Measurements from ENCODE around the gene CT47C1.

The CT47C1 gene

GRCh38 chrX:119045884-119046283 lies 26.9 kb upstream of the CT47C1 start:
- Histone ChIP-seq H3K4me1 (ENCODE audit: control insufficient read depth, insufficient read depth, low read length) (peaks cover 2% of the 10 kb centered on the region), H3K36me3 (ENCODE audit: control insufficient read depth, insufficient read depth, low read length) (no peaks in the 10 kb centered on the region), H3K27ac (ENCODE audit: low read depth, low read length) (no peak overlapping the region), H3K27me3 (ENCODE audit: control insufficient read depth, insufficient read depth, low read length) (no peaks in the 10 kb centered on the region), H3K4me3 (ENCODE audit: low read length) (no peak overlapping the region), H3K9ac (ENCODE audit: low read length) (no peak overlapping the region)

- H3K36me3 ChIP-seq (ENCODE audit: control insufficient read depth, insufficient read depth, low read length), result no peaks in the 10 kb centered on the region
- no peaks in the 10 kb centered on the region for H3K4me1 ChIP-seq (ENCODE audit: control insufficient read depth, insufficient read depth, low read length)
- H3K27ac ChIP-seq (ENCODE audit: low read depth, low read length), result no peak overlapping the region
- H3K9ac ChIP-seq (ENCODE audit: low read length), result no peak overlapping the region
- H3K27me3 ChIP-seq (ENCODE audit: control insufficient read depth, insufficient read depth, low read length), result no peaks in the 10 kb centered on the region
- H3K4me3 ChIP-seq (ENCODE audit: low read length), result no peak overlapping the region
These were observed 17.1 kb upstream of the CT47C1 start for GRCh38 chrX:119055687-119056086.

GRCh38 chrX:119062750-119063374 lies 9.9 kb upstream of the CT47C1 start:
- Histone ChIP-seq H3K27me3 (ENCODE audit: control insufficient read depth, insufficient read depth, low read length) (no peaks in the 10 kb centered on the region), H3K4me3 (ENCODE audit: low read length) (no peak overlapping the region), H3K36me3 (ENCODE audit: control insufficient read depth, insufficient read depth, low read length) (no peaks in the 10 kb centered on the region), H3K4me1 (ENCODE audit: control insufficient read depth, insufficient read depth, low read length) (no peaks in the 10 kb centered on the region), H3K9ac (ENCODE audit: low read length) (no peak overlapping the region), H3K27ac (ENCODE audit: low read depth, low read length) (no peak overlapping the region)

GRCh38 chrX:119063428-119063827 lies 9.4 kb upstream of the CT47C1 start:
- Histone ChIP-seq H3K27ac (ENCODE audit: low read depth, low read length) (no peak overlapping the region), H3K4me1 (ENCODE audit: control insufficient read depth, insufficient read depth, low read length) (no peaks in the 10 kb centered on the region), H3K4me3 (ENCODE audit: low read length) (no peak overlapping the region), H3K27me3 (ENCODE audit: control insufficient read depth, insufficient read depth, low read length) (no peaks in the 10 kb centered on the region), H3K36me3 (ENCODE audit: control insufficient read depth, insufficient read depth, low read length) (no peaks in the 10 kb centered on the region), H3K9ac (ENCODE audit: low read length) (no peak overlapping the region)

GRCh38 chrX:119067023-119067739 lies 5.6 kb upstream of the CT47C1 start:
- no peaks in the 10 kb centered on the region for H3K36me3 ChIP-seq (ENCODE audit: control insufficient read depth, insufficient read depth, low read length)
- no peaks in the 10 kb centered on the region for H3K4me1 ChIP-seq (ENCODE audit: control insufficient read depth, insufficient read depth, low read length)
- no peak overlapping the region for H3K9ac ChIP-seq (ENCODE audit: low read length)
- no peak overlapping the region for H3K4me3 ChIP-seq (ENCODE audit: low read length)
- H3K27me3 ChIP-seq (ENCODE audit: control insufficient read depth, insufficient read depth, low read length), result no peaks in the 10 kb centered on the region
- no peak overlapping the region for H3K27ac ChIP-seq (ENCODE audit: low read depth, low read length)

- no peaks in the 10 kb centered on the region for H3K4me1 ChIP-seq (ENCODE audit: control insufficient read depth, insufficient read depth, low read length)
- H3K27me3 ChIP-seq (ENCODE audit: control insufficient read depth, insufficient read depth, low read length), result no peaks in the 10 kb centered on the region
- H3K27ac ChIP-seq (ENCODE audit: low read depth, low read length), result no peak overlapping the region
- H3K36me3 ChIP-seq (ENCODE audit: control insufficient read depth, insufficient read depth, low read length), result no peaks in the 10 kb centered on the region
- no peak overlapping the region for H3K9ac ChIP-seq (ENCODE audit: low read length)
- H3K4me3 ChIP-seq (ENCODE audit: low read length), result no peak overlapping the region
These were observed 3.7 kb upstream of the CT47C1 start for GRCh38 chrX:119069128-119069527.

- Histone ChIP-seq H3K9ac (ENCODE audit: low read length) (no peak overlapping the region), H3K4me3 (ENCODE audit: low read length) (no peak overlapping the region), H3K36me3 (ENCODE audit: control insufficient read depth, insufficient read depth, low read length) (no peaks in the 10 kb centered on the region), H3K27me3 (ENCODE audit: control insufficient read depth, insufficient read depth, low read length) (no peaks in the 10 kb centered on the region), H3K27ac (ENCODE audit: low read depth, low read length) (no peak overlapping the region), H3K4me1 (ENCODE audit: control insufficient read depth, insufficient read depth, low read length) (no peaks in the 10 kb centered on the region)
These were observed 3.0 kb upstream of the CT47C1 start for GRCh38 chrX:119069762-119070161.

GRCh38 chrX:119071381-119071780 lies 1.4 kb upstream of the CT47C1 start:
- H3K4me3 ChIP-seq (ENCODE audit: low read length), result no peak overlapping the region
- no peaks in the 10 kb centered on the region for H3K27me3 ChIP-seq (ENCODE audit: control insufficient read depth, insufficient read depth, low read length)
- no peak overlapping the region for H3K9ac ChIP-seq (ENCODE audit: low read length)
- no peaks in the 10 kb centered on the region for H3K36me3 ChIP-seq (ENCODE audit: control insufficient read depth, insufficient read depth, low read length)
- no peak overlapping the region for H3K27ac ChIP-seq (ENCODE audit: low read depth, low read length)
- H3K4me1 ChIP-seq (ENCODE audit: control insufficient read depth, insufficient read depth, low read length), result no peaks in the 10 kb centered on the region

- no peaks in the 10 kb centered on the region for H3K36me3 ChIP-seq (ENCODE audit: control insufficient read depth, insufficient read depth, low read length)
- no peak overlapping the region for H3K27ac ChIP-seq (ENCODE audit: low read depth, low read length)
- no peak overlapping the region for H3K4me3 ChIP-seq (ENCODE audit: low read length)
- H3K9ac ChIP-seq (ENCODE audit: low read length), result no peak overlapping the region
- no peaks in the 10 kb centered on the region for H3K27me3 ChIP-seq (ENCODE audit: control insufficient read depth, insufficient read depth, low read length)
- H3K4me1 ChIP-seq (ENCODE audit: control insufficient read depth, insufficient read depth, low read length), result no peaks in the 10 kb centered on the region
These were observed 560 bp downstream of the CT47C1 start for GRCh38 chrX:119073200-119073905.

- no peaks in the 10 kb centered on the region for H3K36me3 ChIP-seq (ENCODE audit: control insufficient read depth, insufficient read depth, low read length)
- no peaks in the 10 kb centered on the region for H3K27me3 ChIP-seq (ENCODE audit: control insufficient read depth, insufficient read depth, low read length)
- no peak overlapping the region for H3K27ac ChIP-seq (ENCODE audit: low read depth, low read length)
- no peak overlapping the region for H3K4me3 ChIP-seq (ENCODE audit: low read length)
- H3K9ac ChIP-seq (ENCODE audit: low read length), result no peak overlapping the region
- H3K4me1 ChIP-seq (ENCODE audit: control insufficient read depth, insufficient read depth, low read length), result no peaks in the 10 kb centered on the region
These were observed 1.1 kb downstream of the CT47C1 start for GRCh38 chrX:119073911-119074310.

GRCh38 chrX:119075270-119076025 lies 2.7 kb downstream of the CT47C1 start:
- Histone ChIP-seq H3K36me3 (ENCODE audit: control insufficient read depth, insufficient read depth, low read length) (no peaks in the 10 kb centered on the region), H3K27me3 (ENCODE audit: control insufficient read depth, insufficient read depth, low read length) (no peaks in the 10 kb centered on the region), H3K4me3 (ENCODE audit: low read length) (no peak overlapping the region), H3K27ac (ENCODE audit: low read depth, low read length) (no peak overlapping the region), H3K4me1 (ENCODE audit: control insufficient read depth, insufficient read depth, low read length) (no peaks in the 10 kb centered on the region), H3K9ac (ENCODE audit: low read length) (no peak overlapping the region)

GRCh38 chrX:119082278-119082677 lies 9.5 kb downstream of the CT47C1 start:
- H3K9ac ChIP-seq (ENCODE audit: low read length), result no peak overlapping the region
- no peaks in the 10 kb centered on the region for H3K36me3 ChIP-seq (ENCODE audit: control insufficient read depth, insufficient read depth, low read length)
- no peaks in the 10 kb centered on the region for H3K4me1 ChIP-seq (ENCODE audit: control insufficient read depth, insufficient read depth, low read length)
- no peak overlapping the region for H3K4me3 ChIP-seq (ENCODE audit: low read length)
- H3K27me3 ChIP-seq (ENCODE audit: control insufficient read depth, insufficient read depth, low read length), result no peaks in the 10 kb centered on the region
- H3K27ac ChIP-seq (ENCODE audit: low read depth, low read length), result no peak overlapping the region

Measured in rectal smooth muscle tissue (tissue), 1 donor.